GM18517 (cell line): ENCODE measurements around the gene DNTT.
"Not testable (repeated sequence)": the region's sequence is repeated elsewhere in the genome, so short reads cannot be mapped to it uniquely, and the experiment has no call there.

Source experiments
- ATAC-seq: cut with Tn5 transposase; IDR thresholded peaks from one replicate; pipeline ENCODE4 v1.9.1; 2021; ENCODE audit warnings: mild to moderate bottlenecking, moderate library complexity; ENCODE audit not compliant: unreplicated experiment

Gene DNTT

DNA sequence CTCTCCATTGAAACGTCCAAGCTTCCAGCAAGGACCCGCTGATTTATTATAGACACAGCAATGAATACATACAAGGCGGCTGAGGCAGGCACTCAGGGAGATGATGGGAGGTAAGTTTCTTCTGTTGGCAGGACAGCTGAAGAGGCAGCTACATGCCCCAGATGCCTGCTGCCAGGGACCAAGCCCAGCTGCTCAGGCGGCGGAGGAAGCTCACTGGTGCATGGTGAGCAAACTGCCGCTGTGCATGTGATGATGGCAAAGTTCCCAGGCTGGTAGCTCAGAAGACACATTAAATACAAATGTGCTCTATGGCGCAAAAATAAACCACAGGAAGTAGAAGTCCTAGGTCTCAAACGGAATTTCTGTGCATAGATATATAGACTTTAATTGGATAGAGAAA, 2.3 kb downstream of the DNTT start:
- ATAC-seq: no peak

DNA sequence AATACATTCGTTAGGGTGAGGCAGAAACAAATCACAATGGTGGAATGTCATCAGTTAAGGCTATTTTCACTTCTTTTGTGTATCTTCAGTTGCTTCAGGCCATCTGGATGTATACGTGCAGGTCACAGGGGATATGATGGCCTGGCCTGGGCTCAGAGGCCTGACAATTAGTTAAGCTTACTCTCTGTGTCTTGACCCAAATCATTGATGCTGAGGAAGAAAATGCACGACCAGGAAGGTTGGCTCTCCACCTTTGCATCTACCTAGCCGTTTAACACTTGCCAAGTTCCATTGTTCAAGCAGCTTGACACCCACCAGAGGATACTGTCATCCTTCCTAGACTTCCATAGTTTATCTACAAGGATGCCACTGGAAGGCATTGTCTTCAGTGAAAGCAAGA, 4.6 kb downstream of the DNTT start:
- not testable (repeated sequence) for ATAC-seq

DNA sequence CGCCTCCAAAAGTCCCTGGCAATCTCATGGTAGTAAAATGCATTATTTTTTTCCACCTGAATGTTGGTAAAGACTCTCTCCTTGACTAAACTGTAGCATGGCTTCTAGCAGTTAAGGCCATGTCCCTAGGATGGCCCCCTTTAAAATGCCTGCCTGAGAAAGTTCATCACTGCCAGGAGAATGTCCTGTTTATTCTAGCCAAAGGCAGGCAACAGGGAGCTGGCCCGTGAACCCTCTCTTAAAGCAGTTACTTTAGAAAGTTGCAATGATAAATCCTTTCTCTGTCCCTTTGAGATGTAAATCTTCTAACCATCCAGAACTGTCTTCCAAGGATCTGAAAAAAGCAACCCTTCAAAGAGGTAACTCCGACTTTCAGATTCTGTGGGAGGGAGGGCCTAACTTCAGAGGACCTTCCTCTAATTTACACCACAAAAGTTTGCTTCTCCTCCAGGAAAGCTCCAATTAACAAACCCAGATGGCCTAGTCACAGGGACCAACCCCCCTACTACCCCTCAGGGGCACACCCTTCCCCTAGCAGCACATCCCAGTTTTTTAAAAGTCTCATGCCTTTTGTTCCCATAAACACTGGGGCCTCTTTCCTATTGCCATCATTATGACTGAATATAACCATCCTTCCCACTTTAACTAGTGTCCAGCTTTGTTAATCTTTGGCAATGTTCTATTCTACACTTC, 5.5 kb downstream of the DNTT start:
- ATAC-seq: no peak

DNA sequence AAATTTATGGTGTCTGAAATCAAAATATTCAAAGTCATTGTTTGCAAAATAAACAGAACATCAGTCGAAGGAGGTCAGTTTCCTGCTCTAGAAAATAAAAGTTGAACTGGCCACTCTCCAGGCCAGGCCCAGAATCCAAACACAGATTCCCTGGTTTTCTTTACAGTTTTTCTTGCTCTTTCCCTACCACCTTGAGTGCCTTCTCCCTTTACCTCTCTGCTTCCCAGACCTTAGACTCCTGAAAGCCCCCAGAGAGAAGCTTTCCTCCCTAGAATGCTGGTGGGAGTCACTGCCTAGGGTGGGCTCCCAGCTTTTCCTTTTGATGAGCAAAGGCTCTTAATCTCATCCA, 6.1 kb downstream of the DNTT start:
- ATAC-seq: no peak

DNA sequence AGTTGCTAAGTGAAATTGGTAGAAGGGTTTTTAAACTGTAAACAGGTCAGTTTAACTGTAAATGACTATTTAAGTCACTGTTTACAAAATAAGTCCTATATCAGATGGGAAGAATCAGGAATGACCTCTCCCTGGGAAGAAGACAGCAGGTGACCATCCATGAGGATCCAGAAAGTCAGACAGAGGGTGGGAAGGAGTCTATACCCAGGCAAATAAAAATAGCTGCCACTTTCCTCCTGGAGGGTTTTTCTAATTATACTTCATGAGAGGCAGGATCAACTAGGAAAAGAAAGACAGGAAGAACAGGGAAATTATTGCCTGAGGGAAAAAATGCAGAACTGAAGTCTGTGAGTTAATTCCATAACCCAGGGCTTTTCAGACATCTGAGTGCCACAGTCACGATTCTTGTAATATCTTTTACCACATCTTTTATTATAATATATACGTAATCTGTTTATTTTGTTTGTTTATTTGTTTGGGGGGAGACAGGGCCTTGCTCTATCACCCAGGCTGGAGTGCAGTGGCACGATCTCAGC, 7.0 kb downstream of the DNTT start:
- no peak for ATAC-seq

DNA sequence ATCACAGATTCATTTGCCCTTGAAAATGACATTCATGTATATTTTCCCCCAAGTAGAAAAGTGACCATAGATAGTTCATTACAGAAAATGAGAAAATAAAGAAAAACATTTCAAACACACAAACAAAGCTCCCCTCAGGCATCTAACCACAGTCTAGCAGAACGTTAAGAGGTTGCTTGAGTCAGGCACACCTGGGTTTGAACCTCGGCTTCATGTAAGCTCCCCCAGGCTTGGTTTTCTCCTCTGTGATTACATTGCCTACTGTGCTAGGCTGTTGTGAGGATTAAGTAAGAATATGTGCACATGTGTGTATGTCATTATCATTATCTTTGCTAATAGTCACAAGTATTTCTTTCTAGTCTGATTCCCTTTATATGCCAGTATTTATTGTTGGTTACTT, 9.1 kb downstream of the DNTT start:
- ATAC-seq: no peak

DNA sequence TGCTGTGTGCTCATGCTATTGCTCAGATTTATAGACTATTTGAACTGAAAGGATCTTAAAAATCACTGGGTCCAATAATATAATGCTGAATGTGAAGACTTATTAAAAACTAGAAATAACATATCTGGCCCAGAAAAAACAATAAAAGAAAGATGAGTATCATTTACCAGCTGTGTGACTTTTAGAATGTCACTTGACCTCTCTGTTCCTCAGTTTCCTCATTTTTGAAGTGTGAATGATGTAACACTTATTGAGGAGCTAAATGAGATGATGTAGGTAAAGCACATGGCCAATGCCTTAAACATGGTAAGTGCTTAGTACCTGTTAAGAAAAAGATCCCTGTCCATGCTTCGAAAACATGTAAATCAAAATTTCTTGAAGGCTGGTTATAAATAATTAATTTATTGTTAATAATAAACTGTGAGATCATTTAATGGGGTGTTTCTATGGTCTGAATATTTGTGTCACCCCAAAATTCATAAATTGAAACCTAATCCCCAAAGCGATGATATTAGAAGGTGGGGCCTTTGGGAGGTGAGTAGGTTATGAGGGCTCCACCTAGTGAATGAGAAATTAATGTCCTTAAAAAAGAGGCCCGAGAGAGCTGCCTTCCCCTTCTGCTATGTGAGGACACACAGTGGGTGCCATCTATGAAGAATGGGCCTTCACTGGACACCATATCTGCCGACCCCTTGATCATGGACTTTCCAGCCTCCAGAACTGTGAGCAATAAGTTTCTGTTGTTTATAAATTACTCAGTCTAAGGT, 13.0 kb downstream of the DNTT start:
- ATAC-seq: no peak

DNA sequence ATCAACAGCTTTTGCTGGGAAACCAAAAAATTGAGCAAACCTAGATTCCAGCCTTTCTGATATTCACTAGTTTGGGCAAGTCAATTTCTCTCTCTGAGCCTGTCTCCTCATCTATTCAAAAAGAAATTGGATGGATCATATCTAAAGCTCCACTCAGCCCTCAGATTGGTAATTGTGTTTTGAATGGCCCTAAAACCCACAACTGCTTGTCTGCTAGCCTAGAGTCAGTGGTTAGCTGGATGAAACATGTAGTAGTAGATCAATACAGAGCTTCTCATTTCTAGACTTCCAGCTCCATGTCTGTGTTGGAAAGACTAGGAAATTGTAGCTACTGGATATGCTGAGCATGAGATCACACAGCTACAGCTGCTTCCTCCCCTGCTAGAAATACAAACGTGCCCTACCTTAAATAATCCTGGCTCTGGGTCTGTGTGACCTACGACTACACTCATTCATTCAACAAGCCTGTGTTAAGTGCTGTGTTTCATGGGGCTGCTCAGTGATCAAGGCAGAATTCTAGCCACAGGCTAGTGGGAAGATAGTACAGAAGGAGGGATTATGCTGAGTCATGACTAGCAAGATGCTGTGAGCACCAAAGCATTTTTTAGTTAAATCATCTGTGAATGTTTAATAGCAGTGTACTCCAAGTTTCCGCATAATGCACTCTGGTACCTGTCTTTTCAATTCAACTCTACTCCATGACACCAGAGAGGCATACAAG, 15.7 kb downstream of the DNTT start:
- ATAC-seq: no peak

DNA sequence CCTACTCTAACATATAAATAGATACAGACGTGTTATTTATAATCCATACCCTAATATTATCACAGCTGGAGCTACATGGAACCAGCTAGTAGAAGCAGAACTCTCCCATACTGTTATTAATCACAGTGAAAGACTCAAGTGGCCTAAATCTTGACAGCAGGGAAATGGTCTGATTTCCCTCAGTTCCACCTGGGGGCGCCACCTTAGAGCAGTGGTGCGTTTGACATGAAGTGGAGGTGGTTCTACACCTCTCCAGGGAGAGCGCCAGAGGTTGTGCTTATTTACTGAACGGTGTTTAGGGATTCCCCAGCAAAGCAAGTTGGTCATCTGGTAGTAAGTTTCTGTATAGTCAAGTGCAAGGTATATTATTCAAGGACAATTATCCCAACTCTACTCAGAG, 17.6 kb downstream of the DNTT start:
- ATAC-seq: no peak

DNA sequence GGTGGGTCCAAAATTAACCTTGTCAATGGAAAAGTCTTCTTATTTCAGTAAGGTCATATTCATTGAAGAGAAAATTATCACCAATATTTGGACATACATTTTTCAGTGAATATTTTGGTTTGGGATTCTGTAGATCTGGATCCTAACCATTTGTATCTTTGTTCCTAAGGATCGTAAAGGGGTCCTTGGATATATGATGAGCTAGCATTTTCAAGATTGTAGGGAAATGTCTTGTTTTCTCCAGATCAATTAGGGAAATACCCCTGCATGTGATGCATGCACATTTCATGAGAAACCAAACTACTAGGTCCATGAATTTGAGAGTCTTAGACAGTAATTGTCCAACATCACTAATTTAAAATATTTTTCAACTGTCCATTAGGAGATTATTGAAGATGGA, 18.0 kb downstream of the DNTT start:
- ATAC-seq: no peak

DNA sequence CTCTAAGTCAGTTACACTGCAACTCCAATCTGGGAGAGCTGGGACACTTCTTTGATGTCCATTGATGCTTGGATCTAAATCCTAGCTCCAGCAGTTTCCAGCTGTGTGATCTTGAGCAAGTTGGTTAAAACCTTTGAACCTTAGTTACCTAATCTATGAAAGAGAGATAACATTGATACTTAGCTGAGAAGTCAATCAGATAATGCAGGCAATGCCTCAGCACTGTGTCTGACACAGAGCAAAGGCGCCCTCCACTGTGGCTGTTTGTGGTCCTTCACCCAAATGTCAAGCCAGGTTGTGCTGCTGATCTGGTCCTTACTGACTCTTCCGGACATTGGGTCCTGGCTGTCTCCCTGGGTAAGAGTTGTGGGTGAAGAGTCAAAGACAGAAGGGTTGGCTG, 20.2 kb downstream of the DNTT start:
- ATAC-seq: no peak

DNA sequence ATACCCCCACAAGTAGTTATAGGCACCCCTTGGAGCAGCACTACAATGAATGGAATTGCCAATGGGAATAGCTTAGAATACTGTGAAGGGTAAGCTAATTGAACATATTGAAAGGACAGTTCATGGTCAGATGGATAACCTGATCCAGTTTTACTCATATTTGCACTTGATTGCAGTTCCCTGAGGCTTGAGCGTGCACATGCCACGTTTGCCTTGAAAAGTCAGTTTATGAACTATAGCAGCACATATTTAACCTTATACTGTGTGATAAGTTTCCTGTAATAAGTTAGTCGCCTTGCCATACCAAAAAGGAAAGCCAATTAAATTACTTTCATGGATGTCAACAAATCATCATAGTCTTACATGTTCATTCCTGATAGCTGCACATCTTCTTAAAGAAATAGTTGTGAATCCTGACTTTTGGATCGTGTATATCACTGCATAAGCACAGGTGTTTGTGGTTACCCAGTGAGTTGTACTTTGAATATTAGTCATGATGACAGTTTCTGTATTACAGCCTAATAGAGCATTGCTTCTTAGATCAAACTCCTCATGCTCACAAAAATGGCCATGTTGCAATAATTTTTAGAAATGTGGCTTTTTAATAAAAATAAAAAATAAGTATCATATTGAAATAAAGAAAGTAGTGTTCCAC, 21.6 kb downstream of the DNTT start:
- peak; percentile 94 for ATAC-seq

DNA sequence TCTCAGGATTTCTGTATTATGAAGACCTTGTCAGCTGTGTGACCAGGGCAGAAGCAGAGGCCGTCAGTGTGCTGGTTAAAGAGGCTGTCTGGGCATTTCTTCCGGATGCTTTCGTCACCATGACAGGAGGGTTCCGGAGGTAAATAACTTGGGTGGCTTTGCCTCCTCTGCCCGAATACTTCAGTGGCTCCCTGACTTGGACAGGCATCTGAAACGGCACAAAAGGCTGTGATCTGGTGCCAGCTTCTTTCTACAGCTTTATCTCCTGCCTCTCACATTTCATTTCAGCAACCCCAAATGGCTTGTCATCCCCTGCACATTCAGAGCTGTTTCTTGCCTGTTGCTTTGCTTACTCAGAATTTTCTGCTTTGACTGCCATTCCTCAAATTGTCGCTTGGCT, 23.2 kb downstream of the DNTT start:
- ATAC-seq: no peak

DNA sequence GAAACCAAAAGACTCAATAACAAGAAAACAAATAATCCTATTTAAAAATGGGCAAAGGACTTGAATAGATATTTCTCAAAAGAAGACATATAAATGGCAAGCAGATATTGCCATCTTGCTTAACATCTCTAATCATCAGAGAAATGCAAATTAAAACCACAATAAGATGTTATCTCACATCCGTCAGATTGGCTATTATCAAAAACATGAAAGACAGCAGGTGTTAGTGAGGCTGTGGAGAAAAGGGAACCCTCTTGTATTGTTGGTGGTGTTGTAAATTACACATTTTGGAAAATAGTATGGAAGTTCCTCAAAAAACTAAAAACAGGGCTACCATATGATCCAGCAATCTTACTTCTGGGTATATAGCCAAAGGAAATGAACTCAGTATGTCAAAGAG, 28.9 kb downstream of the DNTT start:
- no peak for ATAC-seq

DNA sequence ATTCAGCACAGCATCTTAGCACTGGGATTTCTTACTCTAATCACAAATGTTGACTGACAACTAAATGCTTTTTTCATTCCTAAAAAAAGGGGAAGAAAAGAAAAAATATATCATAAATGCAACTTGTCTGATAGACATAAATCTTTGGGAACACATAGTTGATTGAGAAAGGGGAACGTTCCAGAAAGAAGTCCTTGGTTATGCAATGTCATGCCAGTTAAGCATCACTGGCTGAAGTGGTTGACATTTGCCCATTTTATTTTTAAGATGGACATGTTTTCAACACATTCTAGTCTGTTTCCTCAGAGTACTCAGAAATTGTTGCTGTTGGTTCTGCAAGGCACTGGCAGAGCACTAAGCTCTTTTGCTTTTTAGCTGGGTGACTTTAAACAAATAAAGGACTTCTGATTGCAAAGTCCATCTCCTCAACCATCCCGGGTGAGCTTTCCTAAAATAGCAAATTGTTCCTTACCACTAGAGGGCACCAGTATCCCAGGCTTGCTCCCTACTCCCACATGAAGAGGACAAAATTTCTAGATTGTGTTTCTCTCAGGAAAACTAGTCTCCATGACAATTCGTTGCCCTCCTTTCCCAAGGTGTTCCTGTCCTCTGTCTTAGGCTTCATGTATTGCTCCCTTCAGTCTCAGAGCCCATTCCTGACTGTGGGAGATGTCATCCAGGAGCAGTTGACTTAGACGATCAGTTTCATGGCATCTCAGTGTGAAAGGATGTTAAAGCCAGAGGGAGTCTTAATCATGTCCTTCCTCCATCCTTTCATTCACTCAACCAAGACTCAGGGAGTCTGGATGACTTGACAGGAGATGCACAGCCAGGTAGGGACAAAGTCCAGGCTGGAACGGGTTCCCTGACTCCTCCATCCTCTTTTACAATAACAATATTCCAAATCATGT, 30.6 kb downstream of the DNTT start:
- ATAC-seq: no peak

DNA sequence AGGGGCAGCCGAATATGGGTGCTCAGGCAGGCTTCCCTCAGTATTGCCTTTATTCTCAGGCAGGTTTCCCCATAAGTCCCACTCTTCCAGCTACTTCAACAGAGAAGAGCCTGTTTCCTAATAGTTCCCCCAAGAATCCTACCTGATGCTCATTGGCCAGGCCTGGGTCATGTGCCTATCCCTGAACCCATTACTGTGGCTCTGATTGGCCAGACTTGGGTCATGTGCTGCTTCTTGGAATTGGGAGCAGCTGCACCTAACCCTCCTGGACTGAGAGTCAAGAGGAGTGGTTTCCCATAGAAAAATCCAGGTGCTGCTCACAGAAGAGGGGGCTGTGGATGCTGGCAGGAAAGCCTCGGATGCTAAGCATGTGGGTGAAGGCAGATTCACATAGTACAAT, 32.9 kb downstream of the DNTT start:
- ATAC-seq: no peak

DNA sequence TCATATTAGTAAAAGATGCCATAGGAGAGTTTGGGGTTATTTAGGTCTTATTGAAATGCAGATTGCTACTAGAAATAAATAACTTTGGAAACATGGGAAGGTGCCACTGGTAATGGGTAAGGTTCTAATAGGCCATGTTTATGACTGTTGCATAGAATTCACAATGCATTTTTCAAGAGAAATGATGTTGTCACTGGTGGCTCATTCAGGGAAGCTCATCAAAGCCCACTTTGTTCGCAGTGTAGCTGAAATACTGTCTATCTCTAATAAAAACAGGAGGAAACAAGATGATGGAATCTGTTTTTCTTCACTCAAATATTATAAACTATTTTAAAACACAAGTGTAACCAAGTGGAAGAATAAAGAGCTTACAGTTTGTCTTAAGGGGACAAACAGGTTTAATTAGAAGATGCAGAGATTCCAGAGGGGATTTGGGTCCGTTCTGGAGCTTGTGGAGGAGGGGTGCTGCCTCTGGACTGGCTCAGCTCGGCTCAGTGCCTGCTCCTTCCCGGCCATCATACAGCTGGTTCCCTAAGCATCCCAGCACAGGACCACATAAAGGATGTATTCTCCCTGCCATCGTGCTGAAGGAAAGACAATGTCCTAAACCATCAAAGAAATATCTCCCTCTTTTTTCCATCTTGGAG, 34.2 kb downstream of the DNTT start:
- ATAC-seq: no peak

DNA sequence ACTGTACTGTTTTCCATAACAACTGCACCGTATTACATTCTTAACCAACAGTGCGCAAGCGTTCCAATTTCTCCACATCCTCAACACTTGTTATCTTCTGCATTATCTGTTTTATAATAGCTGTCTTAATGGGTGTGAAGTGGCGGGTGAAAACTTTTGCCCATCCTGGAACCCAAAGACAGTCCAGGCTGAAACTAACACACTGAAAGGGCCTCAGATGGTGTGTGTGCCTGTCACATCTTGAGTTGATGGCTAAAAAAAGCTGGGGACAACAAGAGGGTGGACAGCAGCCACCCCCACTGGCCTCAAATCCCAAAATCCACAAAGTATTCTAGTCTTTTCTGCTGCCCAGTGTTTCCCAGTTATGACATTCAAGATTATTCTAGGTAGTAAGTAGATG, 35.1 kb downstream of the DNTT start:
- ATAC-seq: no peak

DNA sequence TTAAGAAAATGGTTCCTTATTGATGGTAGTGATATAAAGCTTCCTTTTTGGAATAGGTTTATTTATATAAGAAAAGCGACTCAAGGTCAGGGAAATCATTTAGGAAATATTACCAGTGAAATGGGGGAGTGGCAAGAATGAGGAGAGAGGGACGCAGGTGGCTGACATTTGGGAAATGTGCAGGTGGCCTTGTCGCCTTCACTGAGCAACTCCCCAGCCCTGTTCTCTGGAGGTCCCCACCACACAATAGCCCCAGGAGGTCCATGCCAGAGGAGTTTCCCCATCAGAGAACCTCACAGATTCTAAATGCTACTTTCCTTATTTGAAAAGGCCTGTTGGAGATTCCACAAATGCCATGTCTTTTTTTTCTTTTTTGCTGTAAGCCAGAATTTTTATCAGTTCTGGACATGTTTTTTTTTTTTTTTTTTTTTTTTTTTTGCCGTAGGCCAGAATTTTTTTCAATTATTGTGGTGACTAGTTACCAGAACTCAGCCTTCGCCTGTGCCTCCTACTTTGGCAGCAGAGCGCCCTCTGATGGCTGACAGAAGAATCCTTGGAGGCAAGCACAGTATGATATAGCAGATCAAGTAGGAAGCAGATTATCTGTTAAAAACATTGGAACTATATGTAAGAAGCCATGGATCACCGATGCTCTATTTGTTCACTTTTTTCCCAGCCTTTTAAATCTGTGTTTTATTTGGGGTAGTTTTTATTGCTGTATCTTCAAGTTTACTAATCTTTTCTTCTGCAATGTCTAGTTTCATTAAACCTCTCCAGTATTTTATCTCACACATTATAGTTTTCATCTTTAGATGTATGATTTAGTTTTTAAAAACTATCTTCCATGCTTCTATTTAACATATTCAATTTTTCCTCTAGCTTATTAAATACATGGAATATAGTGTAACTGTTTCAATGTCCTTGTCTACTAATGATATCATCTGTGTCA, 36.0 kb downstream of the DNTT start:
- ATAC-seq: peak; percentile 60
